WTC11 (cell line): ENCODE data around the gene WFDC9. TPM values are rescaled to one million over a fixed set of nuclear protein-coding genes. Genes with fewer than 3 reads are reported as not detected.
"Not testable (repeated sequence)": the region's sequence is repeated elsewhere in the genome, so short reads cannot be mapped to it uniquely, and the experiment has no call there.

Experiments
- ATAC-seq: fragments of 200-7000 bp; cut with Tn5 transposase; 2 replicates; pipeline ENCODE4 v1.10.0; 2021; ENCODE audit warnings: mild to moderate bottlenecking, moderate library complexity
- CTCF ChIA-PET: fragments of 300-600 bp; sonication (Branson Sonifier 250); formaldehyde crosslinking; loops from one replicate; lab custom pipeline; 2021; ENCODE audit warnings: antibody characterized with exemption; lab: Charles Lee
- POLR2A ChIA-PET: fragments of 350-600 bp; sonication (Branson Sonifier 250); formaldehyde crosslinking; loops from one replicate; lab custom pipeline; 2021; ENCODE audit warnings: antibody characterized with exemption; lab: Charles Lee
- DNase-seq: peaks from one replicate; pipeline ENCODE4 v3.0.0; 2021; ENCODE audit warnings: low spot score
- H3K27ac Mint-ChIP-seq: 2 replicates; pipeline ENCODE4 v1.8.0; 2021; ENCODE audit warnings: mixed read lengths
- H3K27me3 Mint-ChIP-seq: 2 replicates; pipeline ENCODE4 v1.8.0; 2021; ENCODE audit warnings: low read depth, mild to moderate bottlenecking, moderate library complexity, mixed read lengths
- H3K36me3 Mint-ChIP-seq: 2 replicates; pipeline ENCODE4 v1.8.0; 2021; ENCODE audit warnings: mixed read lengths
- H3K4me1 Mint-ChIP-seq: 2 replicates; pipeline ENCODE4 v1.8.0; 2022; ENCODE audit warnings: mixed read lengths
- H3K4me3 Mint-ChIP-seq: 2 replicates; pipeline ENCODE4 v1.8.0; 2021; ENCODE audit warnings: mild to moderate bottlenecking, moderate library complexity, mixed read lengths
- H3K9me3 Mint-ChIP-seq: 2 replicates; pipeline ENCODE4 v1.8.0; 2021; ENCODE audit warnings: mixed read lengths
- E2F4 ChIP-seq: sonication (generic); formaldehyde crosslinking; IDR thresholded peaks from 2 replicates; pipeline ENCODE4 v1.8.1; 2022; ENCODE audit warnings: low read depth, mild to moderate bottlenecking, moderate library complexity, missing genetic modification reagents, borderline replicate concordance
- GRHL2 ChIP-seq: fragments of 250-450 bp; sonication (Bioruptor Pico); IDR thresholded peaks from 2 replicates; pipeline ENCODE4 v1.8.0; 2022; ENCODE audit warnings: mild to moderate bottlenecking, moderate library complexity; ENCODE audit not compliant: insufficient replicate concordance, severe bottlenecking
- JUN ChIP-seq: sonication (generic); formaldehyde crosslinking; IDR thresholded peaks from 2 replicates; pipeline ENCODE4 v1.8.0; 2023; ENCODE audit warnings: mild to moderate bottlenecking, missing genetic modification reagents
- MLX ChIP-seq: sonication (generic); formaldehyde crosslinking; IDR thresholded peaks from 2 replicates; pipeline ENCODE4 v1.8.1; 2023; ENCODE audit warnings: mild to moderate bottlenecking, missing genetic modification reagents, moderate library complexity
- OVOL2 ChIP-seq: fragments of 250-450 bp; sonication (Bioruptor Pico); IDR thresholded peaks from 2 replicates; pipeline ENCODE4 v1.9.0; 2021; ENCODE audit warnings: mild to moderate bottlenecking, borderline replicate concordance
- TCF7 ChIP-seq: sonication (generic); formaldehyde crosslinking; IDR thresholded peaks from 2 replicates; pipeline ENCODE4 v1.8.0; 2022; ENCODE audit warnings: mild to moderate bottlenecking, low read depth, missing genetic modification reagents, moderate library complexity
- TP53 ChIP-seq: sonication (generic); formaldehyde crosslinking; IDR thresholded peaks from 2 replicates; pipeline ENCODE4 v1.8.1; 2023; ENCODE audit warnings: mild to moderate bottlenecking, missing genetic modification reagents
- USF2 ChIP-seq: sonication (generic); formaldehyde crosslinking; IDR thresholded peaks from 2 replicates; pipeline ENCODE4 v1.8.1; 2023; ENCODE audit warnings: mild to moderate bottlenecking, missing genetic modification reagents, moderate library complexity
- ZNF232 ChIP-seq: sonication (generic); formaldehyde crosslinking; IDR thresholded peaks from 2 replicates; pipeline ENCODE4 v1.8.0; 2022; ENCODE audit warnings: mild to moderate bottlenecking, missing genetic modification reagents
- ZNF281 ChIP-seq: sonication (generic); formaldehyde crosslinking; IDR thresholded peaks from 2 replicates; pipeline ENCODE4 v1.8.0; 2023; ENCODE audit warnings: mild to moderate bottlenecking, missing genetic modification reagents
- total RNA-seq: library from RNA; stranded (reverse); gene quantifications from 3 replicates; pipeline ENCODE4 v1.2.3, GENCODE V29; 2021
- TF ChIP-seq, protein P1 (sequence below): sonication (generic); formaldehyde crosslinking; conservative IDR thresholded peaks from 2 replicates; pipeline ENCODE4 v1.8.1; 2022; ENCODE audit warnings: mild to moderate bottlenecking, missing genetic modification reagents

Gene WFDC9
- total RNA-seq, 1 experiment from 2014 or later = not detected

DNA sequence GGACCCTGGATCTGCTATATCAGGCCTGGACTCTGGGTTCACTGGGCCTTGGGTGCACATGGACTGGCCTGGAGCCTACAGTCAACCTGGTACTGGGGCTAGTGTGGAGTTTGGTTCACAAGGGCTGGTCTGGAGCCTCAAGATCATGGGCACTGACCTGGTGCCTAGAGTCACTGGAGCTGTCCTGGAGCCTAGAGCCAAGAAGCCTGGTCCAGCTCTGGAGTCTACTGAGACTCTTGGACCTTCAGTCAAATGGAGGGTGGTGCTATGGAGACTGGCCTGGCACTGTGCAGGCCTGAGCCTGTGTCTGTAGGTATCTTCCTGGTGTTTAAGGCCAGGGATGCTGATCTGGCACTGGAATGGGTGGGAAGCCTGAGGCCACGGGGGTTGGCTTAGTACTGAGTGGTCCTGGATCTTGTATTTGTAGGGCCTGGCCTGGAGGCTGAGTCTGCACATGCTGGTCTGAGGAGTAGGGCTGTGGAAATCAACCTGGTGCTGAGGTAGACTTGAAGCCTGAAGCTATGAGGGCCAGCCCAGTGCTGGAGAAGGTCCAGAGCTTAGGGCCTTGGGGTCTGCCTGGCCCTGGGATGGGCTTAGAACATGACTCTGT lies 16.5 kb upstream of the WFDC9 start:
- ChIA-PET CTCF (interaction anchor here (1.0 kb wide), 1 partner anchor 18 kb away, joined by 3 read pairs; the partner anchor contains the start of gene WFDC10A), POLR2A (no interaction called here)
- TF ChIP-seq TP53 (CRISPR knock-in tag) = no peak
- TF ChIP-seq JUN = 0 out of 2 replicates have a peak, but pooled peaks have one; percentile 22
- no peak for TF ChIP-seq E2F4 (CRISPR knock-in tag)
- TF ChIP-seq, protein P1, sequence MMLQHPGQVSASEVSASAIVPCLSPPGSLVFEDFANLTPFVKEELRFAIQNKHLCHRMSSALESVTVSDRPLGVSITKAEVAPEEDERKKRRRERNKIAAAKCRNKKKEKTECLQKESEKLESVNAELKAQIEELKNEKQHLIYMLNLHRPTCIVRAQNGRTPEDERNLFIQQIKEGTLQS (CRISPR knock-in tag) = no peak
- Mint-ChIP-seq H3K9me3 (peaks cover 33% of the 10 kb centered on the region), H3K4me1 (peaks cover 10% of the 10 kb centered on the region), H3K27ac (no peak overlapping the region), H3K36me3 (peaks cover 33% of the 10 kb centered on the region), H3K4me3 (no peak overlapping the region), H3K27me3 (no peaks in the 10 kb centered on the region)
- no peak for ATAC-seq
- no peak for DNase-seq

GRCh38 chr20:45646875-45647274 lies 15.8 kb upstream of the WFDC9 start:
- Mint-ChIP-seq H3K9me3 (peaks cover 26% of the 10 kb centered on the region), H3K27ac (no peak overlapping the region), H3K4me1 (peaks cover 10% of the 10 kb centered on the region), H3K27me3 (no peaks in the 10 kb centered on the region), H3K36me3 (peaks cover 27% of the 10 kb centered on the region), H3K4me3 (no peak overlapping the region)
- CTCF ChIA-PET = no interaction called here
- no peak for DNase-seq
- ATAC-seq = no peak
- POLR2A ChIA-PET = no interaction called here
- TF ChIP-seq MLX (CRISPR knock-in tag) = no peak
- TF ChIP-seq TCF7 (CRISPR knock-in tag) = no peak
- no peak for TF ChIP-seq GRHL2
- no peak for TF ChIP-seq OVOL2 (CRISPR knock-in tag)

- H3K27me3 Mint-ChIP-seq, CTCF ChIA-PET, H3K4me3 Mint-ChIP-seq, POLR2A ChIA-PET, H3K27ac Mint-ChIP-seq, DNase-seq, ATAC-seq: not testable (repeated sequence)
- Mint-ChIP-seq H3K36me3 (peaks cover 17% of the 10 kb centered on the region), H3K9me3 (peaks cover 18% of the 10 kb centered on the region), H3K4me1 (peaks cover 10% of the 10 kb centered on the region)
Measured at GRCh38 chr20:45645869-45646268, 14.8 kb upstream of the WFDC9 start.

GRCh38 chr20:45641076-45641475 lies 10.0 kb upstream of the WFDC9 start:
- POLR2A ChIA-PET, H3K4me1 Mint-ChIP-seq, H3K27me3 Mint-ChIP-seq, CTCF ChIA-PET, H3K27ac Mint-ChIP-seq, ATAC-seq, H3K36me3 Mint-ChIP-seq, H3K4me3 Mint-ChIP-seq, DNase-seq: not testable (repeated sequence)
- H3K9me3 Mint-ChIP-seq = peaks cover 13% of the 10 kb centered on the region

DNA sequence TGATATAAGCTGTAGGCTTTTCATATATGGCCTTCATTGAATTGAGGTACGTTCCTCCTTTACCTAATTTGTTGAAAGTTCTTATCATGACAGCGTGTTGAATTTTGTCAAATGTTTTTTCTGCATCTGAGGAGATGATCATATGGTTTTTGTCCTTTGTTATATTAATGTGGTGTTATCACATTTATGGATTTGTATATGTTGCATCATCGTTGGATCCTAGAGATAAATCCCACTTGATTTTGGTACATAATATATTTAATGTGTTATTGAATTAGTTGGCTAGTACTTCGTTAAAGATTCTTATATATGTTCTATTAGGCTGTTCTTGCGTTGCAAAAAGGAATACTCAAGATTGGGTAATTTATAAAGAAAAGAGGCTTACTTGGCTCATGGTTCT lies 8.6 kb upstream of the WFDC9 start:
- CTCF ChIA-PET = interaction anchor here (0.8 kb wide), 1 partner anchor 10 kb away, joined by 3 read pairs; the partner anchor contains the start of gene WFDC10A
- H3K27me3 Mint-ChIP-seq = no peaks in the 10 kb centered on the region
- H3K4me1 Mint-ChIP-seq = no peaks in the 10 kb centered on the region
- DNase-seq (no peak), ATAC-seq (no peak)
- no peak overlapping the region for H3K27ac Mint-ChIP-seq
- no peak overlapping the region for H3K4me3 Mint-ChIP-seq
- TF ChIP-seq ZNF232 (CRISPR knock-in tag) (no peak), ZNF281 (no peak), USF2 (CRISPR knock-in tag) (no peak)
- TF ChIP-seq, all 79 proteins: peak for 0
- Mint-ChIP-seq H3K9me3 (peaks cover 12% of the 10 kb centered on the region), H3K36me3 (peaks cover 1% of the 10 kb centered on the region; the same call in 1 of the 2 replicates)
- POLR2A ChIA-PET = no interaction called here
